ENCODE data around the gene KIF9.
"Not testable (repeated sequence)": the region's sequence is repeated elsewhere in the genome, so short reads cannot be mapped to it uniquely, and the experiment has no call there.

Gene KIF9

DNA sequence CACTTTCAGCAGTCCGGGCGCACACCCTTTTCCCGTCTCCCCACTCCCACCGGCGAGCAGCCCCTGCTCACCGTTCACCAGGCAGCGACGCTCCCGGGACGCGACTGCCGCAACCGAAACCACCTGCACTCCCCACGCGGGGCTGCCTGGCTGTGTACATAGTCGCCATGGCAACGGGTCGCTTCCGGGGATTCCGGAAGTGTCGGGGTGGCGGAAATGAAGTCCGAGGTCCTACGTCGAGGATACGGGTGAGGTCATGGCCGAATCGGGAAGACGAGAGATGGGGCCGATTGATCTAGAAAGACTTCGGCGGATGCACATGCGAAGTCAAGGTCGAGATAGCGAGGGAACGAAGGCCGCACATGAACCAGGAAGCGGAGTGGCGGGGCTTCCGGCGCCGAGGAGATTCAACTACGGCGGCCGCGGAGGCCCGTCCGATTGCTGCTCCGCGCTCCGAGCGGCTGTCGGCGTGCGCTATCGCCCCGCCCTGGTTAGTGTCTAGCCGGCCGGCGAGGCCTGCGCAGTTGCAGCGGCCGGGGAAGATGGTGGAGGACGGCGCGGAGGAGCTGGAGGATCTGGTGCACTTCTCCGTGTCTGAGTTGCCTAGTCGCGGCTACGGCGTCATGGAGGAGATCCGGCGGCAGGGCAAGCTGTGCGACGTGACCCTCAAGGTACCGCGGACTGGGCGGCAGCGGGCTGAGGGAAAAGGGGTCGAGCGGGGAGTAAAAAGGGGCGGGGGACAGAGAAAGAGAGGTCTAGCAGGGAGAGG lies at the start of gene KIF9, which contains the start of gene KLHL18:
Gene KIF9, minus strand, starts transcription at position 376 of the 769 bp plus-strand sequence. CDS start 5,425 bp downstream, outside the sequence.
Gene KLHL18, plus strand, starts transcription at position 521 of the 769 bp plus-strand sequence. Its CDS starts 22 bp downstream, at position 543.
- in situ Hi-C loops (cut with MboI; ENCODE audit: low sequenced_read_pairs): no loop called here

DNA sequence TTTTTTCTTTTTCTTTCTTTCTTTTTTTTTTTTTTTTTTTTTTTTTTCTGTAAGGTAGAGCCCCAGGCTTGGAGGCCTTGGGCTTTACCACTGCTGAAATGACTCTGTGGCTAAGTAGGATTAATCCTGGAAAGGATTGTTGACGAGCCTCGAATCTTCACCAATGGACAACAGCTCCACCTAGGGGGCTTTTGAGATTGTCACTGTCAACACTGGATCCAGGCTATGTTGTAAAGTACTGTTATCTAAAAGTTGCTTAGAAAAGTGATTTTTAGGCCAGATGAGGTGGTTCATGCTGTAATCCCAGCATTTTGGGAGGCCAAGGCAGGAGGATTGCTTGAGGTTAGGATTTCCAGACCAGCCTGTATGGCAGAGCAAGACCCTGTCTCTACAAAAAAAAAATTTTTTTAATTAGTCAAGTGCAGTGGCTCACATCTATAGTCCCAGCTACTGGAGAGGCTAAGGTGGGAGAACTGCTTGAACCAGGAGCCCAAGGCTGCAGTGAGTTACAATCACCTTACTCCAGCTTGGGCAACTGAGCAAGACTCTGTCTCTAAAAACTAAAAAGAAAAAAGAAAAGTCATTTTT lies 41.8 kb upstream of the KIF9 start:
- in situ Hi-C loops (cut with MboI; ENCODE audit: low sequenced_read_pairs): no loop called here

GRCh38 chr3:47323431-47324277 lies 41.1 kb upstream of the KIF9 start:
- in situ Hi-C loops (cut with MboI; ENCODE audit: low sequenced_read_pairs): no loop called here

DNA sequence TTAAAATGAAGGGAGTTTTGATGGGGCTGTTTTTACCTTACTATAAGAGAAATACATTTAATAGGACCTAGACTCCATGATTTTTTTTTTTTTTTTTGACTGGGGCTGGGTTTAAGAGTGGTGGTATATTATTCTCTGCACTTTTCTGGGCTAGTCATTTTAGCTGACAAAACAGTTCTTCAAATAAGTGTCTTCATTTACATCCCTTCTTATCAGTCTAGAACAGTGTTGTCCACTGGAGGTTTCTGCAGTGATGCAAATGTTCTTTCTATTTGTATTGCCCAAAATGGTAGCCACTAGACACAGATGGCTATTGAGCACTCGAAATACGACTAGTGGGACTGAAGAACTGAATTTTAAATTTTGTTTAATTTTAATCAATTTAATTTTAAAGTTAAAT lies 37.4 kb upstream of the KIF9 start:
- in situ Hi-C loops (cut with MboI; ENCODE audit: low sequenced_read_pairs): no loop called here

DNA sequence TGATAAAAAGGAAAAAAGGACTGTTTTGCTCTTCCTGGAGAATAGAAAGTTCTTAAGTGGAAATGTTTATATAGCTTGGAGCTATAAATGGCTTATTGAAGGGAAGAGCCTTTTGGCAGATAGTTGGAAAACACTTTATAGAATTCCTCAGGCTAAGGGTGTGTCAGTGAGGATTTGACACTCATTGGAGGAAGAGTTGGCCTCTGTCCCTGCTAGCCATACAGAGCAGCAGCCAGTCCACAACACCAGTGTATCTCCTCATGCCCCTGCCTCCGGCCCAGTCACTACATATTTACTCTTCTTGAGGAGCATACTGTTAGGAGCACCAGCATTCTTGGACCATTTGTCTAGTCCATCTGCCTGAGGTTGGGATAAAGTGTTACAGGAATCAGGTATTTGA lies 36.3 kb upstream of the KIF9 start:
- in situ Hi-C loops (cut with MboI; ENCODE audit: low sequenced_read_pairs): no loop called here

DNA sequence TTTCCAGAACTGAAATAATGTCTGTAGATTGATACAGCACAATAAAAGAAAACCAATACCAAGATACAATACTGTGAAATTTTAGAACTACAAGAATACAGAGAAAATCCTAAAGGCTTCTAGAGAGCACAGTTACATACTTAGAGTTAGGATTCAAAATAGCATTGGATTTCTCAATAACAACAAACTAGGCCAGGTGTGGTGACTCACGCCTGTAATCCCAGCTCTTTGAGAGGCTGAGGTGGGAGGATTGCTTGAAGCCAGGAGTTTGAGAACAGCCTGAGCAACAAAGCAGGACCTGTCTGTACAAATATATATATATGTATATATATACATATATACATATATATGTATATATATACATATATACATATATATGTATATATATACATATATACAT lies 33.6 kb upstream of the KIF9 start:
- in situ Hi-C loops (cut with MboI; ENCODE audit: low sequenced_read_pairs): not testable (repeated sequence)

GRCh38 chr3:47315069-47315647 lies 32.6 kb upstream of the KIF9 start:
- in situ Hi-C loops (cut with MboI; ENCODE audit: low sequenced_read_pairs): no loop called here

DNA sequence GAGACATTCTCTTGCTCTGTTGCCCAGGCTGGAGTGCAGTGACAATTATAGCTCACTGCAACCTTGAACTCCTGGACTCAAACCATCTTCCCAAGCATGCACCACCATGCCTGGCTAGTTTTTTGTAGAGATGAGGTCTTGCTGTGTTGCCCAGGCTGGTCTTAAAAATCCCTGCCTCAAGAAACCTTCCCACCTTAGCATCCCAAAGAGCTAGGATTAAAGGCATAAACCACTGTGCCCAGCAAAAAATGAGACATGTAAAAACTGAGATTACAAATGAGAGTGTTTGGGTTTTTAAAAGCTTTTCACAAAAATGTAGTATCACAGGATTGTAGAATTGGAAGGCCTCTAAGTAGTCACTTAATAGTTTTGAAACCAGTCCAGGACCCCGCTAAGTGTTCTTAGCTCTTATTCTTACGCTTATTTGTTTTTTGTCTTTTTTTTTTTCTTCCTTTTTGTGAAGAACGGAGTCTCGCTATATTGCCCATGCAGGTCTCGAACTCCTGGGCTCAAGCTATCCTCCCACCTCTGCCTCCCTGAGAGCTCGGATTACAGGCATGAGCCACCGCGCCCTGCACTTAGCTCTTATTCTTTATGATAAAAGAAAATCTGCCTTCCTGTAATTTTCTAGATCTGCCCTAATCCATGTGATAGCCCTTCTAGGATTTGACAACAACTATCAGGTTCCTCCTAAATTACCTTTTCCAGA lies 31.6 kb upstream of the KIF9 start:
- in situ Hi-C loops (cut with MboI; ENCODE audit: low sequenced_read_pairs): no loop called here

GRCh38 chr3:47313341-47314055 lies 30.9 kb upstream of the KIF9 start:
- in situ Hi-C loops (cut with MboI; ENCODE audit: low sequenced_read_pairs): no loop called here

DNA sequence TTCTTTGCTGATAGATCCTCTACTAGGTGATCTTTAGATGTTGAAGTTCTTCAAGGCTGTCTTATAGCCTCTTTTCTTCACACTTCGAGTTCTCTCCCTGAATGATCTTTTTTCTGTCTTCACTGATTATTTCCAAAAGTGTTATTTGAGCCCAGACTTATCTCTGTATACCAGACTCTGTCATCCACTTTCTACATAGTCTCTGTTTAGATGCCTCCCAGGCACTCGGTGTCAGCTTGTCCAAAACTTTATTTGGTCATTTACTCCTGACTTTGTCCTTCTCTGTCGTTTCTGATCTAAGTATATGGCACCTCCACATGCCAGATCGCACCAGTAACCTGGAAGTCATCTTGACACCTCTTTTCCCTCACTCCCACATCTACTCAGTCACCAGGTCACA lies 27.8 kb upstream of the KIF9 start:
- in situ Hi-C loops (cut with MboI; ENCODE audit: low sequenced_read_pairs): no loop called here

DNA sequence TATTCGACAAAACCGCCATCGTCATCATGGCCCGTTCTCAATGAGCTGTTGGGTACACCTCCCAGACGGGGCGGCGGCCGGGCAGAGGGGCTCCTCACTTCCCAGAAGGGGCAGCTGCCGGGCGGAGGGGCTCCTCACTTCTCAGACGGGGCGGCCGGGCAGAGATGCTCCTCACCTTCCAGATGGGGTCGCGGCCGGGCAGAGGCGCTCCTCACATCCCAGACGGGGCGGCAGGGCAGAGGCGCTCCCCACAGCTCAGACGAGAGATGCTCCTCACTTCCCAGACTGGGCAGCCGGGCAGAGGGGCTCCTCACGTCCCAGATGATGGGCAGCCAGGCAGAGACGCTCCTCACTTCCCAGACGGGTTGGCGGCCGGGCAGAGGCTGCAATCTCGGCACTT lies 26.6 kb upstream of the KIF9 start:
- in situ Hi-C loops (cut with MboI; ENCODE audit: low sequenced_read_pairs): not testable (repeated sequence)

GRCh38 chr3:47306022-47306421 lies 23.4 kb upstream of the KIF9 start:
- in situ Hi-C loops (cut with MboI; ENCODE audit: low sequenced_read_pairs): no loop called here

DNA sequence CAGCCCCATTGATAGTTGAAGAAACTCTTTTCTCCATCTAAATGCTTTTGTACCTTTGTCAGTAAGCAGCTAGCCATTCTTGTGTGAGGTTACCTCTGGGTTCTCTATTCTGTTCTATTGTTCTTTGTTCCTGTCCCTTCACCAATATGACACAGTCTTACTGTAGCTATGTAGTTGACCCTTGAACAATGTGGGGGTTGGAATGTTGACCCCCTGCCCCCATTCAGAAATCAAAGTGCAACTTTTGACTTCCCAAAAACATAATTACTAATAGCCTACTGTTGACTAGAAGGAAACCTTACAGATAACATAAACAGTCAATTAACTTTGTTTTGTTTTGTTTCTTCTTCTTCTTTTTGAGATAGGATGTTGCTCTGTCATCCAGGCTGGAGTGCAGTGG lies 18.9 kb upstream of the KIF9 start:
- in situ Hi-C loops (cut with MboI; ENCODE audit: low sequenced_read_pairs): no loop called here

DNA sequence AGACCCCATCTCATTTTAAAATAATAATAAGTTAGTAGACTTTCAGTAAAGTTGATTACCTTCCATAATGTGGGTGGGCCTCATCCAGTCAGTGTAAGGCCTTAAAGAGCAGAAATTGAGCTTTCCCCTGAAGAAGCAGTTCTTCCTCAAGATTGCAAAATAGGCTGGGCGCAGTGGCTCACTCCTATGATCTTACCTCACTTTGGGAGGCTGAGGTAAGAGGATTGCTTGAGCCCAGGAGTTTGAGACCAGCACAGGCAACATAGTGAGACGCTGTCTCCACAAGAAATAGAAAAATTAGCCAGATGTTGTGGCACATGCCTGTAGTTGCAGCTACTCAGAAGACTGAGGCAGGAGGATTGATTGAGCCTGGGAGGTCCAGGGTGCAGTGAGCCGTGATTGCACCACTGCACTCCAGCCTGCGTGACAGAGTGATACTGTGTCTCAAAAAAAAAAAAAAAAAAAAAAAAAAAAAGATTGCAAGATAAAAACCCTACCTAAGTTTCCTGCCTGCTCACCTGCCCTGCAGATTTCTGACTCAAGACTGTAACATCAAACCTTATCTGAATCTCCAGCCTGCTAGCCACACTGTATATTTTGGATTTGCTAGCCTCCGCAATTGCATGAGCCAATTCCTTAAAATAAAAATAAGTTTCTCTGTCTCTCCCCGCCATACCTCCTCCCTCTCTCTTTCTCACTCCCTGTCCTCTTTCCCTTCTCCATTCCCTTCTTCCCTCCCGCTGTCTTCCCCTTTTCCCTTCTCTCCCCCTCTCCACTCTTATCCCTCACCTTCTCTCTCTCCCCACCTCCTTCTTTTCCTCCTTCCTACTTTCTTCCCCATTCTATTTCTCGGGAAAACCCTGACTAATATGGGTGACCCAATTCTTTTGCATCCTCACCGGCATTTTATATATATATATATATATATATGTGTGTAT lies 17.1 kb upstream of the KIF9 start:
- in situ Hi-C loops (cut with MboI; ENCODE audit: low sequenced_read_pairs): no loop called here

DNA sequence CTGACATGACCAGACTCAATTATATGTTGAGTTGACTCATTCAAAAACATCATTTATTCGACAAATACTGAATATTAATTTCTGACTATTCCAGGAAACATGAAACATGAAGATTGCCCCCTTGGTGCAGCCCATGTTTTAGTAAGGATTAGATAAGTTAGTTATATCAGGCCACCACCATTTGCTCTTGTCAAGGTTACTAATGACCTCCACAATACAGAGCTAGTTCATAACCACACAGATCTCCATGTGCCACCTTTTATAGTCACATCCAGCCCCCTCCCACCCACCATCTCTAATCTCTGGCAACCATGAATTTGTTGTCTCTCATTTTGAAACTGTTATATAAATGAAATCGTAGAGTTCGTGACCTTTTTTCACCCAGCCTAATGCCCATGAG lies 15.8 kb upstream of the KIF9 start:
- in situ Hi-C loops (cut with MboI; ENCODE audit: low sequenced_read_pairs): no loop called here

DNA sequence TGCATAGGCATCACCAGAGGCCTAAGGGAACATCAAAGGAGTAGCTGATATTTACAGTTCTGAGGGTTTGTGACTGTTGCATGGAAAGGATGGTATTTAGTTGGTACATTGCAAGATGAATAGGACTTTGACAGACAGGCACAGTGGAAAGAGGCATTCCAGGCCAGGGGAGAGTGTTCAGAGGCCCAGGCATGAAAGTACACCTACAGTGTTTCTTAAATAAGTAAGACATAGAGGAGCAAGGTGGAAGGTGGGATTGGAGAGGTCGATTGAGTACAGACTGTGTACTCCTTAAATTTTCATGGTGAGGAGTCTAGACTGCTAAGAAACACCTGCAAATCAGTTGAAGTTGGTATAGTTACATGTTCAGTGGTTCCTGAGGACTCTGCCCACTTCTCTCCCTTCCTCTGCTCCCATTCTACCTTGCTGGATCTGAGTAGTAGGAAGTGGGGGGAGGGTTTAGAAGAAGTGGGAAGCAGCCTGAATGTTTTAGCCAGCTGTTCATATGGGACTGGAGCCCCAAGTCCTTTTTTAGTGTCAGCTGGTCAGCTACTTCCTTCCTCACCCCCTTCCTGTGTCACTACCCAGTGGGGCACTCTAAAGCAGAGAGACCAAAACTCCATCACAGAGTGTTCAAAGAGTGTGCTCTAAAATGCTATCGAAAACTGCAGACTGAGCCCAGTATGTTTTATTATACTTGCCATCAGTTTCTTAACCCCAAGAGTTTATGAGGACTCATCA lies 14.1 kb upstream of the KIF9 start:
- in situ Hi-C loops (cut with MboI; ENCODE audit: low sequenced_read_pairs): no loop called here

GRCh38 chr3:47295976-47296375 lies 13.4 kb upstream of the KIF9 start:
- in situ Hi-C loops (cut with MboI; ENCODE audit: low sequenced_read_pairs): no loop called here

DNA sequence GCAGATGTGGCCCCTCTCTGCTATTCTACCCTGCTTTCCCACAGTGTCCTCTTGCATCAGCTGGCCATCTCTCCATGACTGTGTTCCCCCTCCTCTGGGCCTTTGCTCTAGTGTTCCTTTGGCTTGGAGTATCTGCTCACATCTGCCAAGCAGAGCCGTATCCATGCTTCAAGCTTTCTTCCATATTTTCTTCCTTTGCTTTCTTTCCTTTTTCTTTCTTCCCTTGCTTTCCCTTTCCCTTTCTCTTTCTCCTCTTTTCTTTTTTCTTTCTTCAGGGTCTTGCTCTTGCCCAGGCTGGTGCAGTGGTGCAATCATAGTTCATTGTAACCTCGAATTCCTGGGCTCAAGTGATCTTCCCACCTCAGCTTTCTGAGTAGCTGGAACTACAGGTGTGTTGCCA lies 12.7 kb upstream of the KIF9 start:
- in situ Hi-C loops (cut with MboI; ENCODE audit: low sequenced_read_pairs): no loop called here

Data from hTERT RPE-1 (cell line).